ENCODE measurements around the gene BCL6B.
"Not testable (repeated sequence)": the region's sequence is repeated elsewhere in the genome, so short reads cannot be mapped to it uniquely, and the experiment has no call there.

DNA sequence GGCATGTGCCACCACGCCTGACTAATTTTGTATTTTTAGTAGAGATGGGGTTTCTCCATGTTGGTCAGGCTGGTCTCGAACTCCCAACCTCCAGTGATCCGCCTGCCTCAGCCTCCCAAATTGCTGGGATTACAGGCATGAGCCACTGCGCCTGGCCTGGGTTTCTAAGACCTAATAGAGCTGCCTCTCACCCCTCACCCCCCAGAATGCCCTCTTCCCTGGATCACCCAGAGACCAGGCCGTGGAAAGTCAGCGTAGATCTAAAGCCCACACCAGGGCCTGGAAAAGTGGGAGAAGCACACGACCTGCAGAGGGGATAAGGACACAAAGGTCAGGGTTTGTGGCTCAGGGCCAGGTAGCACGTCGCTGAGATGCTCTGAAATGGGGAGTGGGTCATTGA, 27.7 kb downstream of the BCL6B start:
- TF ChIP-seq, protein P1, sequence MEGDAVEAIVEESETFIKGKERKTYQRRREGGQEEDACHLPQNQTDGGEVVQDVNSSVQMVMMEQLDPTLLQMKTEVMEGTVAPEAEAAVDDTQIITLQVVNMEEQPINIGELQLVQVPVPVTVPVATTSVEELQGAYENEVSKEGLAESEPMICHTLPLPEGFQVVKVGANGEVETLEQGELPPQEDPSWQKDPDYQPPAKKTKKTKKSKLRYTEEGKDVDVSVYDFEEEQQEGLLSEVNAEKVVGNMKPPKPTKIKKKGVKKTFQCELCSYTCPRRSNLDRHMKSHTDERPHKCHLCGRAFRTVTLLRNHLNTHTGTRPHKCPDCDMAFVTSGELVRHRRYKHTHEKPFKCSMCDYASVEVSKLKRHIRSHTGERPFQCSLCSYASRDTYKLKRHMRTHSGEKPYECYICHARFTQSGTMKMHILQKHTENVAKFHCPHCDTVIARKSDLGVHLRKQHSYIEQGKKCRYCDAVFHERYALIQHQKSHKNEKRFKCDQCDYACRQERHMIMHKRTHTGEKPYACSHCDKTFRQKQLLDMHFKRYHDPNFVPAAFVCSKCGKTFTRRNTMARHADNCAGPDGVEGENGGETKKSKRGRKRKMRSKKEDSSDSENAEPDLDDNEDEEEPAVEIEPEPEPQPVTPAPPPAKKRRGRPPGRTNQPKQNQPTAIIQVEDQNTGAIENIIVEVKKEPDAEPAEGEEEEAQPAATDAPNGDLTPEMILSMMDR (IDR thresholded peaks at IDR 0.05; ENCODE audit: low read length) = not testable (repeated sequence)
- TF ChIP-seq EZH2 (IDR thresholded peaks at IDR 0.05; ENCODE audit: borderline replicate concordance, low read length) = not testable (repeated sequence)

All from OCI-LY1 (cell line).